ENCODE data around the gene FRZB.
"Not testable (repeated sequence)": the region's sequence is repeated elsewhere in the genome, so short reads cannot be mapped to it uniquely, and the experiment has no call there.

FRZB gene

GRCh38 chr2:182897137-182897536, 30.7 kb upstream of the FRZB start:
- no peak overlapping the region for H3K4me3 ChIP-seq (ENCODE audit: low read length)
- TF ChIP-seq CTCF (conservative IDR thresholded peaks at IDR 0.05; ENCODE audit: low read length): no peak
- DNase-seq (ENCODE audit: low read depth): peak; percentile 39

GRCh38 chr2:182895798-182896197, 29.4 kb upstream of the FRZB start:
- no peak for DNase-seq (ENCODE audit: low read depth)
- no peak overlapping the region for H3K4me3 ChIP-seq (ENCODE audit: low read length)
- no peak for TF ChIP-seq CTCF (conservative IDR thresholded peaks at IDR 0.05; ENCODE audit: low read length)

GRCh38 chr2:182895169-182895568, 28.7 kb upstream of the FRZB start:
- no peak for TF ChIP-seq CTCF (conservative IDR thresholded peaks at IDR 0.05; ENCODE audit: low read length)
- DNase-seq (ENCODE audit: low read depth): no peak
- H3K4me3 ChIP-seq (ENCODE audit: low read length): no peak overlapping the region

- TF ChIP-seq CTCF (conservative IDR thresholded peaks at IDR 0.05; ENCODE audit: low read length): no peak
- peak; percentile 9 for DNase-seq (ENCODE audit: low read depth)
- no peak overlapping the region for H3K4me3 ChIP-seq (ENCODE audit: low read length)
Measured at GRCh38 chr2:182894174-182894573, 27.7 kb upstream of the FRZB start.

GRCh38 chr2:182893666-182894065, 27.2 kb upstream of the FRZB start:
- no peak for DNase-seq (ENCODE audit: low read depth)
- no peak overlapping the region for H3K4me3 ChIP-seq (ENCODE audit: low read length)
- no peak for TF ChIP-seq CTCF (conservative IDR thresholded peaks at IDR 0.05; ENCODE audit: low read length)

- not testable (repeated sequence) for DNase-seq (ENCODE audit: low read depth); H3K4me3 ChIP-seq (ENCODE audit: low read length)
Measured at GRCh38 chr2:182893035-182893434, 26.6 kb upstream of the FRZB start.

GRCh38 chr2:182891611-182892010, 25.2 kb upstream of the FRZB start:
- no peak overlapping the region for H3K4me3 ChIP-seq (ENCODE audit: low read length)
- DNase-seq (ENCODE audit: low read depth): no peak
- no peak for TF ChIP-seq CTCF (conservative IDR thresholded peaks at IDR 0.05; ENCODE audit: low read length)

- H3K4me3 ChIP-seq (ENCODE audit: low read length): no peak overlapping the region
- DNase-seq (ENCODE audit: low read depth): no peak
- TF ChIP-seq CTCF (conservative IDR thresholded peaks at IDR 0.05; ENCODE audit: low read length): no peak
Measured at GRCh38 chr2:182890773-182891378, 24.4 kb upstream of the FRZB start.
